Measurements from ENCODE around the gene OLA1. TPM values are rescaled to one million over a fixed set of nuclear protein-coding genes. Genes with fewer than 3 reads are reported as not detected.

Gene OLA1
- total RNA-seq, 3 donors from 2014 or later = 55.3 to 65.8 (median 58.4) TPM

GRCh38 chr2:174180726-174181236 is 67.6 kb downstream of the OLA1 start:
- ATAC-seq = no peak

GRCh38 chr2:174180165-174180724 is 68.1 kb downstream of the OLA1 start:
- intact Hi-C loops (cut with DNase I, micrococcal nuclease) = no loop called here
- ATAC-seq (no peak), DNase-seq (no peak)
- Histone ChIP-seq H3K4me1 (ENCODE audit: low read depth) (no peaks in the 10 kb centered on the region), H3K9me3 (peaks cover 5% of the 10 kb centered on the region), H3K4me3 (no peak overlapping the region), H3K36me3 (ENCODE audit: low read depth) (no peaks in the 10 kb centered on the region)
- TF ChIP-seq CTCF (IDR thresholded peaks at IDR 0.05) = no peak

More at GRCh38 chr2:174180726-174181236, 67.6 kb downstream of the OLA1 start:
- Histone ChIP-seq H3K4me3 (no peak overlapping the region), H3K36me3 (ENCODE audit: low read depth) (no peaks in the 10 kb centered on the region), H3K4me1 (ENCODE audit: low read depth) (no peaks in the 10 kb centered on the region), H3K9me3 (peaks cover under 1% of the 10 kb centered on the region)
- intact Hi-C loops (cut with DNase I, micrococcal nuclease) = no loop called here
- no peak for DNase-seq
- TF ChIP-seq CTCF (IDR thresholded peaks at IDR 0.05) = no peak

GRCh38 chr2:174177316-174177890 is 70.9 kb downstream of the OLA1 start:
- Histone ChIP-seq H3K4me3 (no peak overlapping the region), H3K36me3 (ENCODE audit: low read depth) (no peaks in the 10 kb centered on the region), H3K9me3 (peaks cover 5% of the 10 kb centered on the region), H3K4me1 (ENCODE audit: low read depth) (no peaks in the 10 kb centered on the region)
- DNase-seq (no peak), ATAC-seq (no peak)
- TF ChIP-seq CTCF (IDR thresholded peaks at IDR 0.05) = no peak
- intact Hi-C loops (cut with DNase I, micrococcal nuclease) = no loop called here

DNA sequence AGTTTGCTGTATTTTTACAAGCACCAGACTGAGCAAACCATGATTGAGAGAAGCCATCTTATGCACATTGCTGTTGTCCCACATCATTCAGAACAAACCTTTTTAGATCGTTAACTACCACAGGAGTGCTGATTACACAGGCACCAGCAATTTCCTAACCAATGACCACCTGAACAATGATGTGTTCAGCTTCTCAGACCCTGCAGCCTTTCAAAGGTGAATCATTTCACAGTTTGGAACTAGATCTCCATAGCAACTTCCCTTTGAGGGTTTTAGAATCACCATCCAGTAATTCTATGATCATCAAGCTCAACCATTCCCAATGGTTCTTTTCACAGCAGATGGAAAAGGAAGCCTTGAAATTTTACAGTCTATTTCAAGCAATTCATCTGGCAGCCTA is 71.4 kb downstream of the OLA1 start:
- intact Hi-C loops (cut with DNase I, micrococcal nuclease) = no loop called here
- Histone ChIP-seq H3K4me1 (ENCODE audit: low read depth) (no peaks in the 10 kb centered on the region), H3K4me3 (no peak overlapping the region), H3K9me3 (peaks cover 5% of the 10 kb centered on the region), H3K36me3 (ENCODE audit: low read depth) (no peaks in the 10 kb centered on the region)
- ATAC-seq (no peak), DNase-seq (no peak)
- TF ChIP-seq CTCF (IDR thresholded peaks at IDR 0.05) = no peak

GRCh38 chr2:174174741-174175140 is 73.6 kb downstream of the OLA1 start:
- Histone ChIP-seq H3K4me3 (no peak overlapping the region), H3K36me3 (ENCODE audit: low read depth) (no peaks in the 10 kb centered on the region), H3K9me3 (peaks cover 17% of the 10 kb centered on the region), H3K4me1 (ENCODE audit: low read depth) (no peaks in the 10 kb centered on the region)
- DNase-seq (no peak), ATAC-seq (no peak)
- no peak for TF ChIP-seq CTCF (IDR thresholded peaks at IDR 0.05)
- intact Hi-C loops (cut with DNase I, micrococcal nuclease) = no loop called here
